Natural killer cell (primary cell): ENCODE results near the gene CATSPERB. TPM values are rescaled to one million over a fixed set of nuclear protein-coding genes. Genes with fewer than 3 reads are reported as not detected.

Source experiments
- ATAC-seq, 3 donors: fragments of 150-1000 bp in 2 of 3; fragments of 200-7000 bp in 1 of 3; cut with Tn5 transposase; 1 replicate in 1 of 3; 2 replicates in 2 of 3; pipeline ENCODE4 v1.10.0; 2021; ENCODE audit warnings: mild to moderate bottlenecking in 2 of 3, moderate library complexity in 2 of 3
- DNase-seq, 2 donors: peaks; one replicate each; pipeline versions ENCODE4 v3.0.0 to v3.0.0-alpha.2; 2013 to 2021; ENCODE audit warnings: mixed read lengths in 1 of 2
- H3K27ac ChIP-seq: one replicate; pipeline ENCODE4 v1.5.1; 2013; ENCODE audit warnings: mild to moderate bottlenecking, low read length
- H3K27me3 ChIP-seq: one replicate; pipeline ENCODE4 v1.6.1; 2013; ENCODE audit warnings: low read length; ENCODE audit not compliant: control insufficient read depth, insufficient read depth
- H3K36me3 ChIP-seq: one replicate; pipeline ENCODE4 v1.6.1; 2013; ENCODE audit warnings: low read length; ENCODE audit not compliant: control insufficient read depth, insufficient read depth
- H3K4me1 ChIP-seq: one replicate; pipeline ENCODE4 v1.6.1; 2013; ENCODE audit warnings: low read length; ENCODE audit not compliant: control insufficient read depth, insufficient read depth
- H3K4me3 ChIP-seq: one replicate; pipeline ENCODE4 v1.5.1; 2013; ENCODE audit warnings: low read length
- H3K9me3 ChIP-seq: one replicate; pipeline ENCODE4 v1.6.1; 2013; ENCODE audit warnings: low read length; ENCODE audit not compliant: control insufficient read depth, insufficient read depth
- H3K27ac Mint-ChIP-seq, 2 donors: one replicate each; pipeline ENCODE4 v1.8.0; 2022; ENCODE audit warnings: mild to moderate bottlenecking in 2 of 2, mixed read lengths in 2 of 2, moderate library complexity in 1 of 2
- H3K27me3 Mint-ChIP-seq, 2 donors: one replicate each; pipeline ENCODE4 v1.8.0; 2022; ENCODE audit warnings: low read depth in 2 of 2, mixed read lengths in 2 of 2
- H3K36me3 Mint-ChIP-seq: one replicate; pipeline ENCODE4 v1.8.0; 2022; ENCODE audit warnings: mixed read lengths
- H3K4me1 Mint-ChIP-seq, 2 donors: one replicate each; pipeline ENCODE4 v1.8.0; 2022; ENCODE audit warnings: mixed read lengths in 2 of 2
- H3K4me3 Mint-ChIP-seq: one replicate; pipeline ENCODE4 v1.8.0; 2022; ENCODE audit warnings: mild to moderate bottlenecking, moderate library complexity, mixed read lengths
- H3K9me3 Mint-ChIP-seq, 2 donors: one replicate each; pipeline ENCODE4 v1.8.0; 2022; ENCODE audit warnings: mixed read lengths in 2 of 2
- CTCF ChIP-seq: fragments of 200-600 bp; IDR thresholded peaks from one replicate; pipeline ENCODE4 v1.8.0; 2022; ENCODE audit warnings: antibody characterized with exemption
- WGBS: methylation state at CpG from one replicate; pipeline ENCODE4 v1.1.7; 2013; ENCODE audit warnings: missing lambda C conversion rate; ENCODE audit not compliant: insufficient coverage; 5-methylcytosine and 5-hydroxymethylcytosine counted together
- intact Hi-C: fragments of 100-400 bp; cut with micrococcal nuclease; formaldehyde crosslinking; loops from one replicate; pipeline ENCODE4 v1.14.2; 2022
- total RNA-seq, 4 donors: library from RNA; stranded (reverse); fragments of 120-200 nt in 1 of 4; gene quantifications; one replicate each; pipeline versions ENCODE4 v1.2.3 to v1.2.4, GENCODE V29; 2013 to 2022

The CATSPERB gene
- total RNA-seq, 3 donors from 2014 or later (not counting 1 experiment from before 2014, with no cell fraction given) = 3.1 to 5.8 (median 4.2) TPM

- H3K4me3 Mint-ChIP-seq = no peak overlapping the region
- Histone ChIP-seq H3K9me3 (no peaks in the 10 kb centered on the region), H3K4me1 (no peaks in the 10 kb centered on the region), H3K36me3 (no peaks in the 10 kb centered on the region), H3K27me3 (no peaks in the 10 kb centered on the region), H3K27ac (no peak overlapping the region), H3K4me3 (no peak overlapping the region)
- no peaks in the 10 kb centered on the region for H3K36me3 Mint-ChIP-seq
- H3K9me3 Mint-ChIP-seq = no peaks in the 10 kb centered on the region
- no peak for TF ChIP-seq CTCF
- H3K27me3 Mint-ChIP-seq = no peaks in the 10 kb centered on the region
- no peak overlapping the region for H3K27ac Mint-ChIP-seq
- DNase-seq = no peak
- H3K4me1 Mint-ChIP-seq = no peaks in the 10 kb centered on the region
- 95% methylated on average over 1 of the region's 1 CpG for WGBS
- intact Hi-C loops = loop anchor here (10.0 kb wide), 1 partner anchor 450 kb away; the partner anchor contains the start of gene ATXN3
- ATAC-seq = no peak
These were observed 77.0 kb downstream of the CATSPERB start for GRCh38 chr14:91654836-91655235.

- Mint-ChIP-seq H3K27me3 (no peaks in the 10 kb centered on the region), H3K4me1 (no peaks in the 10 kb centered on the region), H3K36me3 (no peaks in the 10 kb centered on the region), H3K4me3 (no peak overlapping the region), H3K27ac (no peak overlapping the region), H3K9me3 (no peaks in the 10 kb centered on the region)
- Histone ChIP-seq H3K4me3 (no peak overlapping the region), H3K36me3 (no peaks in the 10 kb centered on the region), H3K27me3 (no peaks in the 10 kb centered on the region), H3K27ac (no peak overlapping the region), H3K4me1 (no peaks in the 10 kb centered on the region), H3K9me3 (no peaks in the 10 kb centered on the region)
- ATAC-seq = no peak
- WGBS = 86% methylated on average over 1 of the region's 2 CpGs
- no peak for DNase-seq
- intact Hi-C loops = loop anchor here (10.0 kb wide), 1 partner anchor 451 kb away; the partner anchor contains the start of gene ATXN3
- TF ChIP-seq CTCF = no peak
These were observed 78.4 kb downstream of the CATSPERB start for GRCh38 chr14:91653451-91653850.

- intact Hi-C loops = loop anchor here (1.0 to 10.0 kb wide), 2 partner anchors 347 to 455 kb away; partner anchors contain the start of gene ATXN3
- H3K27ac ChIP-seq = no peak overlapping the region
- Mint-ChIP-seq H3K27ac (no peak overlapping the region), H3K9me3 (peaks cover 0 to 3% of the 10 kb centered on the region in 2 donors), H3K4me3 (no peak overlapping the region), H3K36me3 (no peaks in the 10 kb centered on the region), H3K27me3 (peaks cover 0 to 4% of the 10 kb centered on the region in 2 donors), H3K4me1 (no peaks in the 10 kb centered on the region)
- no peaks in the 10 kb centered on the region for H3K36me3 ChIP-seq
- H3K9me3 ChIP-seq = no peaks in the 10 kb centered on the region
- no peaks in the 10 kb centered on the region for H3K4me1 ChIP-seq
- 46% methylated on average over 2 of the region's 2 CpGs for WGBS
- H3K4me3 ChIP-seq = no peak overlapping the region
- peak; percentile 48 for TF ChIP-seq CTCF
- peak in 1 of 2 donors; percentile 59 for DNase-seq
- ATAC-seq = peak in 1 of 3 donors; percentile 78
- H3K27me3 ChIP-seq = no peaks in the 10 kb centered on the region
These were observed 82.0 kb downstream of the CATSPERB start for GRCh38 chr14:91649930-91650329.

- H3K4me3 ChIP-seq = no peak overlapping the region
These were observed 84.0 kb downstream of the CATSPERB start for GRCh38 chr14:91647856-91648255.

More at GRCh38 chr14:91647856-91648255, 84.0 kb downstream of the CATSPERB start:
- Histone ChIP-seq H3K27ac (no peak overlapping the region), H3K27me3 (no peaks in the 10 kb centered on the region), H3K9me3 (no peaks in the 10 kb centered on the region), H3K4me1 (no peaks in the 10 kb centered on the region), H3K36me3 (no peaks in the 10 kb centered on the region)
- WGBS = 86% methylated on average over 1 of the region's 1 CpG
- Mint-ChIP-seq H3K36me3 (no peaks in the 10 kb centered on the region), H3K27me3 (peaks cover 0 to 4% of the 10 kb centered on the region in 2 donors), H3K4me1 (no peaks in the 10 kb centered on the region), H3K27ac (no peak overlapping the region), H3K4me3 (no peak overlapping the region), H3K9me3 (peaks cover 0 to 3% of the 10 kb centered on the region in 2 donors)
- DNase-seq (no peak), ATAC-seq (no peak)
- no peak for TF ChIP-seq CTCF
- intact Hi-C loops = no loop called here
